HG03457 (cell line): Measurements from ENCODE around the gene SNX18.

Experiments used
- ATAC-seq: cut with Tn5 transposase; IDR thresholded peaks from one replicate; pipeline ENCODE4 v1.9.1; 2021; ENCODE audit warnings: moderate number of reproducible peaks; ENCODE audit not compliant: unreplicated experiment

SNX18 gene

GRCh38 chr5:54538156-54538555 lies 20.6 kb downstream of the SNX18 start:
- no peak for ATAC-seq

- no peak for ATAC-seq
Measured at GRCh38 chr5:54539001-54539400, 21.4 kb downstream of the SNX18 start.

GRCh38 chr5:54540286-54540685 lies 22.7 kb downstream of the SNX18 start:
- ATAC-seq = no peak

- no peak for ATAC-seq
Measured at GRCh38 chr5:54541823-54542783, 24.5 kb downstream of the SNX18 start.

- ATAC-seq = no peak
Measured at GRCh38 chr5:54544044-54544443, 26.5 kb downstream of the SNX18 start.

- ATAC-seq = no peak
Measured at GRCh38 chr5:54545796-54546195, 28.2 kb downstream of the SNX18 start.

- no peak for ATAC-seq
Measured at GRCh38 chr5:54547711-54548250, 30.2 kb downstream of the SNX18 start.

- no peak for ATAC-seq
Measured at GRCh38 chr5:54548565-54548964, 31.0 kb downstream of the SNX18 start.

GRCh38 chr5:54551292-54551691 lies 33.7 kb downstream of the SNX18 start:
- no peak for ATAC-seq

GRCh38 chr5:54551926-54552325 lies 34.4 kb downstream of the SNX18 start:
- no peak for ATAC-seq

- no peak for ATAC-seq
Measured at GRCh38 chr5:54552446-54552845, 34.9 kb downstream of the SNX18 start.

- no peak for ATAC-seq
Measured at GRCh38 chr5:54553659-54554207, 36.2 kb downstream of the SNX18 start.

- no peak for ATAC-seq
Measured at GRCh38 chr5:54556141-54556540, 38.6 kb downstream of the SNX18 start.

GRCh38 chr5:54558362-54558761 lies 40.8 kb downstream of the SNX18 start:
- no peak for ATAC-seq

- no peak for ATAC-seq
Measured at GRCh38 chr5:54561651-54562050, 44.1 kb downstream of the SNX18 start.

- no peak for ATAC-seq
Measured at GRCh38 chr5:54563083-54563761, 45.7 kb downstream of the SNX18 start.

- no peak for ATAC-seq
Measured at GRCh38 chr5:54567996-54568395, 50.4 kb downstream of the SNX18 start.

GRCh38 chr5:54570916-54571315 lies 53.4 kb downstream of the SNX18 start:
- no peak for ATAC-seq

GRCh38 chr5:54571462-54571861 lies 53.9 kb downstream of the SNX18 start:
- ATAC-seq = no peak

- ATAC-seq = no peak
Measured at GRCh38 chr5:54573812-54574489, 56.4 kb downstream of the SNX18 start.

- no peak for ATAC-seq
Measured at GRCh38 chr5:54577528-54577927, 60.0 kb downstream of the SNX18 start.
